ENCODE data around the gene ZSCAN22. TPM values are rescaled to one million over a fixed set of nuclear protein-coding genes. Genes with fewer than 3 reads are reported as not detected.

Gene ZSCAN22
- total RNA-seq, 4 donors from 2014 or later, result 2.2 to 3.4 (median 2.6) TPM

DNA sequence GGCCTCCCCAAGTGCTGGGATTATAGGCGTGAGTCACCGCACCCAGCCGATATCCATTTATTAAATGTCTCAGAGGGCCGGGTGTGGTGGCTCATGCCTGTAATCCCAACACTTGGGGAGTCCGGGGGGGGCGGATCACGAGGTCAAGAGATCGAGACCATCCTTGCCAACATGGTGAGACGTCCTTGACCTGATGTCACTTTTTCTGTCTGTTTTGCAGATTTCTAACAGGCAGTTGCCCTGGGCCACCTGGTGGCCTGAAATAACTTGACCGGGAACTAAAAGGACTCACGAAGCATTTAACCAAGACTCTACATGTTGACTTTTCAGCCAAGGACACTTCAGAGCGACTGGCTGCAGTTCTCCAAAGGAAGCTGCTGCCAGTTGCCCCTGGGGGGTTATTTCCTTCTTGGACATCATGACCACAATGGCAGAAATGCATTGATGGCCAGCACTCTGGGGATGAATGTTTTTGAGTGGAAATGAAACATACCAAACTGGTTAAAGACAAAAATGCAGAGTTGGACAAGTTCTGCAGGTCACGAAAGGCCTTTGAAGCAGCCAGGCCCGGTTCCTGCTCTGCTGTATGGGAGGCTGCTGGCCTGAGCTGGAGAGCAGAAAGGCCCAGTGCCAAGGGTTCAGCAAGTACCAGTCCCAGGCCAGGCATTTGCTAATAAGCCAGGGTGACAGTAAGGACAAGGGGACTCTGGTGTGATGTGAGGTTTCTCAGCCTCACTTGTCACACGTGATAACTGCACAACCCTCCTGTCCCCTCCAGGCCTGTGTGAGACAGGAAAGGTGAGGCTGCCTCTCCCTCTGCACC is 45.7 kb downstream of the ZSCAN22 start:
- TF ChIP-seq, protein P1, sequence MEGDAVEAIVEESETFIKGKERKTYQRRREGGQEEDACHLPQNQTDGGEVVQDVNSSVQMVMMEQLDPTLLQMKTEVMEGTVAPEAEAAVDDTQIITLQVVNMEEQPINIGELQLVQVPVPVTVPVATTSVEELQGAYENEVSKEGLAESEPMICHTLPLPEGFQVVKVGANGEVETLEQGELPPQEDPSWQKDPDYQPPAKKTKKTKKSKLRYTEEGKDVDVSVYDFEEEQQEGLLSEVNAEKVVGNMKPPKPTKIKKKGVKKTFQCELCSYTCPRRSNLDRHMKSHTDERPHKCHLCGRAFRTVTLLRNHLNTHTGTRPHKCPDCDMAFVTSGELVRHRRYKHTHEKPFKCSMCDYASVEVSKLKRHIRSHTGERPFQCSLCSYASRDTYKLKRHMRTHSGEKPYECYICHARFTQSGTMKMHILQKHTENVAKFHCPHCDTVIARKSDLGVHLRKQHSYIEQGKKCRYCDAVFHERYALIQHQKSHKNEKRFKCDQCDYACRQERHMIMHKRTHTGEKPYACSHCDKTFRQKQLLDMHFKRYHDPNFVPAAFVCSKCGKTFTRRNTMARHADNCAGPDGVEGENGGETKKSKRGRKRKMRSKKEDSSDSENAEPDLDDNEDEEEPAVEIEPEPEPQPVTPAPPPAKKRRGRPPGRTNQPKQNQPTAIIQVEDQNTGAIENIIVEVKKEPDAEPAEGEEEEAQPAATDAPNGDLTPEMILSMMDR (IDR thresholded peaks at IDR 0.05; ENCODE audit: low read depth), result no peak

DNA sequence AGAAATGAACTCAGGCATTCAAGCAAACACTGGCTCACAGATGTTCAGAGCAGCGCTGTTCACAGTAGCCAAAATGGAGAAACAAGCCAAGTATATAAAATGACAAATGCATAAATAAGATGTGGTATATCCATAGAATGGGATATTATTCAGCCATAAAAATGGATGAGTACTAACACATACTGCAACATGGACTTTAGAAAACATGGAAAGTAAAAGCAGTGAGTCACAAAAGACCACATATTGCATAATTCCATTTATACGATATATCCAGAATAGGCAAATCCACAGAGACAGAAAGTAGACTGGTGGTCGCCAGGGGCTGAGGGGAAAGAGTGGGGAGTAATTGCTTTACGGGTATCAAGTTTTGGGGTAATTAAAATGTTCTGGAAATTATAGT is 47.4 kb downstream of the ZSCAN22 start:
- TF ChIP-seq, protein P1 (IDR thresholded peaks at IDR 0.05; ENCODE audit: low read depth), result no peak

DNA sequence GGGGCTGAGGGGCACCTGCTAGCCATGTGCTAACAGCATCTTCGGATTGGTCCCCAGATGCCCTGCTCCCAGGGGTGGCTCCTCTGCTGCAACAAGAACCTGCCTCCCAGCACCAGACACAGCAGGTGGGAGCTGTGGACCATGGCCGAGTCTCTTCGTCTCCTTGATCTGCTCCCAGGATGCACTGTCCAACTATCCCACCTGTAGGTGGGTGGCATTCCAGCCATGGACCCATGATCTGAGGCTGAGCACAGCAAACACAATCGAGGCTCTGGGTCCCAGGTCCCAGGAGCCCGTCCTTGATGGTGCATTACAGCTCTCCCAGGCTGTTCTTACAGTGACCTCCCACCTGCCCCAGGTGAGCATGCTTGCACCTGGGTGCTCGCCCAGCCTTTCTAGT is 52.5 kb downstream of the ZSCAN22 start:
- TF ChIP-seq, protein P1 (IDR thresholded peaks at IDR 0.05; ENCODE audit: low read depth), result no peak

DNA sequence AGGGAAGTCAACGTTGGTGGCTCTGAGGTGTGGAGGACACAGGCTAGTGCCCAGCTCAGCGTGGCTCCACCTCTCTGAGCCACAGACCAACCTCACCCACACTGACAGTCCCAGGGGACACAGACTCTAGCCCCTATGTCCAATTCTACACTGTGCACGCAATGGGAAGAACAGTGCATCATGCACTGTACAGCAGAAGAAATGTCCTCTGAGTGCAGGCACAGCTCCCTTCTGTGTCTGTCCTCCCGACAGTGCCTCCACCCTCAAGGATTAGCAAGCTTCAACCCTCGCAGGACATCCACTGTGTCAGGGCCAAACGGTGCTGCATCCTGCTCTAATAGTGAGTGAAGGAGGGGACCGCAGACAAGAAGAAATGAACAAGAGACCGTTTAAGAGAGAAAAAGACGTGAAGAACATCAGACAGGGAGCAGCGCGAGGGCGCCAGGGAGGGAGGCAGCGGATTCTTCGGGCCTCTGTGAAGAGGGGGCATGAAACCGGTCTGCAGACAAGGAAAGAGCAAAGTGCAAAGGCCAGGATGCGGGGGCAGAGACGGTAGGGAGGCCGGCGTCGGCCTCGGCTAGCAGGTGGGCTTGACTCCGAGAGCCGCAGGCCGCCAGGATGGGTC is 53.4 kb downstream of the ZSCAN22 start:
- TF ChIP-seq, protein P1 (IDR thresholded peaks at IDR 0.05; ENCODE audit: low read depth), result no peak

DNA sequence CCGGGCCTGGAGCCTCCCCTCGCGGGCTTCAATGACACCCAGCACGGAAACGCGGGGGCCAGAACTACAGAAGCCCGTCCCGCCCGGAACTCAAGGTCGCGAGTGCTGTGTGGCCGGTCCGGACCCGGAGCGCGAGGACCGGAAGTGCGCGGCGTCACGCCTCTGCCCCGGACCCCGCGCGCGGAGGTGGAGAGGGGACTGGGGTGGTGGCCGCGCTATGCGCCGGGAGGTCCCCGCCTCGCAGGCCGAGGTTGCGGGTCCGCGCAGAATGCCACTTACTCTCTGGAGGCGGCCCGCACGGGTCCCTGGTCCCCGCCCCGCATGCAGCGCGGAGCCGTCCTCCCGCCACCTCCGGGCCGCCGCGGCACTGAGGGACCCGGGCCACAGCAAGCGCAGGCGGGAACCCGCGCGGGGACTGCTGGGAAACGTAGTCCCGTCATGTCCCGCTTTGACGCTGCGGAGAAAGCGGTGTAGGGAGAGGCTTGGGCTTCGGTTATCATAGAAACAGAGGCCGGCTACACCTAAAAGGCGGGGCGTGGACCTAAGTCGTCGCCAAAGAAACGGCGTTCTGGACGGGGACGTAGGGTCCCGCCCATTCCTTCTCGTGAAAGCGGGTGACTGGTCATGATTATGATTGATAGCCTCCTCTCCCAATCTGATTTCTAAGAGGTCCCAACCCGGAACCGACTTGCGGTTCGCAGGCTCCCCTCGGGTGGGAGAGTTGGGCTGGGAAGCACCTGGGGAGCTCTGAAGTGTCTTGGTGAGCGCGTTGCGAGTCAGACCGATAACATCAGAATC is 54.1 kb downstream of the ZSCAN22 start, which contains the start of gene ZNF837:
ZNF837 (minus strand) TSS at position 369 of the 798 bp plus-strand sequence. CDS start 11,698 bp downstream, outside the sequence.
- TF ChIP-seq, protein P1 (IDR thresholded peaks at IDR 0.05; ENCODE audit: low read depth), result no peak

DNA sequence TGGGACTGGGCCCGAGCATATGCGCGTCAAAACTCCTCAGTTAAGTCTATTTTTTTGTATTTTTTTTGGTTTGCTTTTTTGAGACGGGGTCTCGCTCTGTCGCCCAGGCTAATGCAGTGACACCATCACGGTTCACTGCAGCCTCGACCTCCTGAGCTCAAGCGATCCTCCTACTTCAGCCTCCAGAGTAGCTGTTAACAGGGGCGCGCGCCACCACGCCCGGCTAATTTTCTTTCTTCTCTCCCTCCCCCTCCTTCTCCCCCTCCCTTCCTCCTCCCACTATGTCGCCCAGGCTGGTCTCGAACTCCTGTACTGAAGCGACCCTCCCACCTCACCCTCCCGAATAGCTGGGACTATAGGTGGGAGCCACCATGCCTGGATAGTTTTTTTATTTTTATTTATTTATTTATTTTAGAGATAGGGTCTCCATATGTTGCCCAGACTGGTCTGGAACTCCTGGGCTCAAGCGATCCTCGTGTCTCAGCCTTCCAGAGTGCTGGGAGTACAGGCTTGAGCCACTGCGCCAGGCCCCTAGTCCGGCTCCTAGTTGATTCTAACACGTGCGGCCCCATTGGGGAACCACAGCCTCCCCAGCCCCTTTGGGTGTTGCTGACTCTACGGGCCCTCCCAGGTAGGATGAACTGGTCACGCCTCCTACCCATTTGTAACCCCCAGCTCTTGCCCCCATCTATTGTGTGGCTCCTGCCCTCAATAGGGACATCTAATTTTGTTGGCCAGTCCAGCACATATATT is 54.8 kb downstream of the ZSCAN22 start:
- TF ChIP-seq, protein P1 (IDR thresholded peaks at IDR 0.05; ENCODE audit: low read depth), result no peak

Measured in subcutaneous adipose tissue (tissue), 4 donors.